H9 (cell line): ENCODE measurements around the gene SEMA5A. TPM values are rescaled to one million over a fixed set of nuclear protein-coding genes. Genes with fewer than 3 reads are reported as not detected.

Experiments used
- DNase-seq: peaks from one replicate; pipeline ENCODE4 v3.0.0-alpha.2; 2017
- H2AFZ ChIP-seq: one replicate; pipeline ENCODE4 v1.6.1; 2013; ENCODE audit warnings: mild to moderate bottlenecking, low read length, control low read depth, moderate library complexity
- H2AK5ac ChIP-seq: 2 replicates; pipeline ENCODE4 v1.6.1; 2013; ENCODE audit warnings: low read length, control low read depth, mixed read lengths; ENCODE audit not compliant: insufficient read length
- H2BK120ac ChIP-seq: one replicate; pipeline ENCODE4 v1.6.1; 2013; ENCODE audit warnings: low read depth, mild to moderate bottlenecking, low read length, control low read depth, inconsistent platforms; ENCODE audit not compliant: poor library complexity, severe bottlenecking
- H2BK12ac ChIP-seq: 2 replicates; pipeline ENCODE4 v1.6.1; 2013; ENCODE audit warnings: low read length, control low read depth, mixed read lengths, low read depth; ENCODE audit not compliant: insufficient read length
- H2BK15ac ChIP-seq: 2 replicates; pipeline ENCODE4 v1.6.1; 2013; ENCODE audit warnings: low read depth, low read length, control low read depth
- H2BK20ac ChIP-seq: one replicate; pipeline ENCODE4 v1.6.1; 2013; ENCODE audit warnings: low read depth, mild to moderate bottlenecking, low read length, control low read depth, inconsistent platforms; ENCODE audit not compliant: poor library complexity, severe bottlenecking
- H2BK5ac ChIP-seq: 2 replicates; pipeline ENCODE4 v1.6.1; 2013; ENCODE audit warnings: low read length, control low read depth, mixed read lengths; ENCODE audit not compliant: insufficient read length
- H3K14ac ChIP-seq: 2 replicates; pipeline ENCODE4 v1.6.1; 2013; ENCODE audit warnings: low read length, control low read depth; ENCODE audit not compliant: insufficient read depth
- H3K18ac ChIP-seq: 2 replicates; pipeline ENCODE4 v1.6.1; 2013; ENCODE audit warnings: low read depth, mild to moderate bottlenecking, mixed read lengths, low read length, control low read depth; ENCODE audit not compliant: insufficient read length
- H3K23ac ChIP-seq: 2 replicates; pipeline ENCODE4 v1.6.1; 2013; ENCODE audit warnings: low read length, control low read depth, mixed read lengths, low read depth; ENCODE audit not compliant: insufficient read length
- H3K23me2 ChIP-seq: 2 replicates; pipeline ENCODE4 v1.6.1; 2013; ENCODE audit warnings: low read depth, mild to moderate bottlenecking, mixed read lengths, low read length, control low read depth; ENCODE audit not compliant: insufficient read length, poor library complexity, severe bottlenecking
- H3K27ac ChIP-seq: 2 replicates; pipeline ENCODE4 v1.5.1; 2013; ENCODE audit warnings: low read length, control low read depth, mixed read lengths, low read depth; ENCODE audit not compliant: insufficient read length
- H3K27me3 ChIP-seq: 2 replicates; pipeline ENCODE4 v1.6.1; 2013; ENCODE audit warnings: low read length, control low read depth, inconsistent platforms; ENCODE audit not compliant: insufficient read depth
- H3K4ac ChIP-seq: 2 replicates; pipeline ENCODE4 v1.6.1; 2013; ENCODE audit warnings: low read depth, mild to moderate bottlenecking, control low read depth, inconsistent platforms, low read length, moderate library complexity
- H3K4me1 ChIP-seq: 2 replicates; pipeline ENCODE4 v1.6.1; 2013; ENCODE audit warnings: low read length, control low read depth, inconsistent platforms; ENCODE audit not compliant: insufficient read depth
- H3K4me2 ChIP-seq: 2 replicates; pipeline ENCODE4 v1.6.1; 2013; ENCODE audit warnings: low read length, control low read depth, mixed read lengths; ENCODE audit not compliant: insufficient read length, insufficient read depth
- H3K56ac ChIP-seq: 2 replicates; pipeline ENCODE4 v1.6.1; 2013; ENCODE audit warnings: low read depth, mild to moderate bottlenecking, mixed read lengths, low read length, control low read depth; ENCODE audit not compliant: insufficient read length
- H3K79me1 ChIP-seq: 2 replicates; pipeline ENCODE4 v1.6.1; 2013; ENCODE audit warnings: low read depth, mild to moderate bottlenecking, moderate library complexity, low read length, control low read depth, inconsistent platforms; ENCODE audit not compliant: insufficient read depth, poor library complexity, severe bottlenecking
- H3K79me2 ChIP-seq: 2 replicates; pipeline ENCODE4 v1.6.1; 2013; ENCODE audit warnings: low read length, control low read depth, inconsistent platforms; ENCODE audit not compliant: insufficient read depth
- H3K9ac ChIP-seq: 2 replicates; pipeline ENCODE4 v1.6.1; 2013; ENCODE audit warnings: low read length, control low read depth, mixed read lengths; ENCODE audit not compliant: insufficient read length; ENCODE audit errors: extremely low read depth
- H3K9me3 ChIP-seq: one replicate; pipeline ENCODE4 v1.6.1; 2013; ENCODE audit warnings: low read depth, low read length, inconsistent platforms; ENCODE audit not compliant: control insufficient read depth
- H3T11ph ChIP-seq: one replicate; pipeline ENCODE4 v1.6.1; 2013; ENCODE audit warnings: mild to moderate bottlenecking, low read length, control low read depth, inconsistent platforms
- H4K20me1 ChIP-seq: one replicate; pipeline ENCODE4 v1.6.1; 2013; ENCODE audit not compliant: control insufficient read depth, insufficient read length, insufficient read depth
- H4K5ac ChIP-seq: 2 replicates; pipeline ENCODE4 v1.6.1; 2013; ENCODE audit warnings: low read depth, mild to moderate bottlenecking, mixed read lengths, low read length, control low read depth; ENCODE audit not compliant: insufficient read length
- H4K8ac ChIP-seq: replicated peaks from 2 replicates; pipeline ENCODE4 v1.6.1; 2013; ENCODE audit warnings: low read length, control low read depth, mixed read lengths, low read depth; ENCODE audit not compliant: insufficient read length
- H4K91ac ChIP-seq: 2 replicates; pipeline ENCODE4 v1.6.1; 2013; ENCODE audit warnings: low read depth, mild to moderate bottlenecking, moderate library complexity, mixed read lengths, low read length, control low read depth; ENCODE audit not compliant: insufficient read length
- H3K27ac Mint-ChIP-seq, 3 experiments: 2 replicates in 2 of 3; 3 replicates in 1 of 3; pipeline ENCODE4 v1.8.0; 2020 to 2021; ENCODE audit warnings: mixed read lengths in 3 of 3, mild to moderate bottlenecking in 1 of 3, moderate library complexity in 1 of 3
- H3K27me3 Mint-ChIP-seq: 2 replicates; pipeline ENCODE4 v1.8.0; 2021; ENCODE audit warnings: low read depth, mild to moderate bottlenecking, moderate library complexity, mixed read lengths
- H3K36me3 Mint-ChIP-seq, 3 experiments: 2 replicates in 2 of 3; 3 replicates in 1 of 3; pipeline ENCODE4 v1.8.0; 2020 to 2021; ENCODE audit warnings: low read depth in 3 of 3, mixed read lengths in 3 of 3; ENCODE audit not compliant: insufficient read depth in 1 of 3
- H3K4me1 Mint-ChIP-seq, 2 experiments: 2 replicates each; pipeline ENCODE4 v1.8.0; 2020; ENCODE audit warnings: mixed read lengths in 2 of 2
- H3K4me3 Mint-ChIP-seq, 2 experiments: 2 replicates in 1 of 2; 3 replicates in 1 of 2; pipeline ENCODE4 v1.8.0; 2020 to 2021; ENCODE audit warnings: mild to moderate bottlenecking in 2 of 2, mixed read lengths in 2 of 2, moderate library complexity in 1 of 2
- H3K9me3 Mint-ChIP-seq, 2 experiments: 2 replicates in 1 of 2; 3 replicates in 1 of 2; pipeline ENCODE4 v1.8.0; 2020; ENCODE audit warnings: mild to moderate bottlenecking in 2 of 2, mixed read lengths in 2 of 2, moderate library complexity in 1 of 2
- CTCF ChIP-seq: fragments of 200-600 bp; sonication (generic); conservative IDR thresholded peaks from 3 replicates; pipeline ENCODE4 v1.8.0; 2021; ENCODE audit warnings: antibody characterized with exemption, mild to moderate bottlenecking
- WGBS: extraction: QIAGEN DNeasy Blood & Tissue Kit; methylation state at CpG from one replicate; pipeline ENCODE4 v1.1.7; 2013; ENCODE audit warnings: missing lambda C conversion rate, low lambda C conversion rate, mixed read lengths; ENCODE audit not compliant: insufficient read length; ENCODE audit errors: extremely low coverage; 5-methylcytosine and 5-hydroxymethylcytosine counted together
- total RNA-seq: library from RNA; stranded (reverse); gene quantifications from 2 replicates; pipeline ENCODE4 v1.2.1, GENCODE V29; 2021

Gene SEMA5A
- total RNA-seq, 1 experiment from 2014 or later = 4.3 TPM

GRCh38 chr5:9168791-9169556 is 376.9 kb downstream of the SEMA5A start:
- Histone ChIP-seq H3K27me3 (no peaks in the 10 kb centered on the region), H4K20me1 (no peaks in the 10 kb centered on the region), H3K4me1 (peaks cover 3% of the 10 kb centered on the region; the same call in 1 of the 2 replicates), H3K79me1 (no peaks in the 10 kb centered on the region), H3K79me2 (no peaks in the 10 kb centered on the region), H2AK5ac (no peak overlapping the region), H2BK12ac (no peak overlapping the region), H3K56ac (no peak overlapping the region), H3K23ac (no peak overlapping the region), H3K4ac (no peak overlapping the region), H3K9ac (no peak overlapping the region), H4K8ac (no peak overlapping the region), H2AFZ (no peak overlapping the region), H4K91ac (no peak overlapping the region), H3K14ac (no peak overlapping the region), H4K5ac (no peak overlapping the region), H3K9me3 (no peaks in the 10 kb centered on the region), H2BK15ac (no peak overlapping the region), H3T11ph (no peak overlapping the region), H2BK120ac (no peak overlapping the region), H2BK5ac (no peak overlapping the region), H3K27ac (no peak overlapping the region), H3K18ac (no peak overlapping the region), H3K4me2 (no peak overlapping the region), H2BK20ac (no peak overlapping the region), H3K23me2 (no peaks in the 10 kb centered on the region)
- TF ChIP-seq CTCF = no peak
- Mint-ChIP-seq H3K27me3 (no peaks in the 10 kb centered on the region), H3K9me3 (no peaks in the 10 kb centered on the region; a peak in 1 of 5 replicates), H3K4me1 (peaks cover 12 to 13% of the 10 kb centered on the region in 2 experiments), H3K27ac (no peak overlapping the region; a peak in 1 of 7 replicates), H3K36me3 (peaks cover 0 to 4% (median 0%) of the 10 kb centered on the region in 3 experiments; a peak in 2 of 7 replicates), H3K4me3 (no peak overlapping the region)
- WGBS = no CpG with 5 or more reads among the region's 5 CpGs
- no peak for DNase-seq
